ENCODE results near the gene HES4.

DNA sequence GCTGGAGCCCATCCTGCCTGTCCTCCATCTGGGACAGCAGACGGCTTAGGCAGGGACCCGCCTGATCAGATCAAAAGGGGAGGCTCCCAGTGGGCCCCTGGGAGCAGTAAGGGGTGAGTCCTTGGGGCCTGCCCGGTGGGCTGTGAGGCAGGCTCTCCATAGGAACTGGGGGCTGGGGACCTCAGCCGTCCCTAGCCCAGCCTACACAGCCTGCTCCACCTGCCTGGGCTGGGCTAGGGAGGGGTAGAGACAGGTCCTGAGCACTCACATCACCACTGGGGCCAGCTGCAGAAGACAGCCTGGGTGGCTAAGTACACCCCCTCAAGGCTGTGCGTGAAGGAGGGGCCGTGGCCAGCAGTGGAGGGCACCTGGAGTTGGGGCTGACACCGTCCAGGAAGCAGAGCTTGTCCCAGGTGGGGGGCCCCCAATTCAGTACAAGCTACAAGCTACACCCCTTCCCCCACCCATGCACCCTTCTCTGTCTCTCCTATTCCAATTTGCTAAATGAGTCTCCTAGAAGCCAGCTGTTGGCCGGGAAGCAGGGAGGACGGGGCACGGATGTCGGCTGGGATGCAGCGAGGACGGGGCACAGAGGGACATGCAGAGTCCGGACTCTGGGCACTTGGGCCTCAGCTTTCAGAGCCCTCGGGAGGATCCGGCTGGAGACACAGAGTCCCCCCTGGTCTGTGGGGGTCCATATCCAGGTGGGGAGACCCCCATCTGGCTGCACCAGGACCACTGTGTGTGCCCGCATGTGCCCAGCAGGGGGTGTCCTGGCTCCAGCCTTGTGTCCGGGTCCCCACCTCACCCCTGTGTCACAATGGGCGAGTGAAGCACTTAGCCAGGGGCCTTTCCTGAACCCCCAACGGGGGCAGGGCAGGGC is 15.1 kb upstream of the HES4 start:
- TF ChIP-seq POLR2A (IDR thresholded peaks at IDR 0.05) (no peak), POLR2AphosphoS5 (IDR thresholded peaks at IDR 0.05) (no peak)

Measured in breast epithelium (tissue), 3 donors.